ENCODE results near the gene CDKN1B.

CDKN1B gene

DNA sequence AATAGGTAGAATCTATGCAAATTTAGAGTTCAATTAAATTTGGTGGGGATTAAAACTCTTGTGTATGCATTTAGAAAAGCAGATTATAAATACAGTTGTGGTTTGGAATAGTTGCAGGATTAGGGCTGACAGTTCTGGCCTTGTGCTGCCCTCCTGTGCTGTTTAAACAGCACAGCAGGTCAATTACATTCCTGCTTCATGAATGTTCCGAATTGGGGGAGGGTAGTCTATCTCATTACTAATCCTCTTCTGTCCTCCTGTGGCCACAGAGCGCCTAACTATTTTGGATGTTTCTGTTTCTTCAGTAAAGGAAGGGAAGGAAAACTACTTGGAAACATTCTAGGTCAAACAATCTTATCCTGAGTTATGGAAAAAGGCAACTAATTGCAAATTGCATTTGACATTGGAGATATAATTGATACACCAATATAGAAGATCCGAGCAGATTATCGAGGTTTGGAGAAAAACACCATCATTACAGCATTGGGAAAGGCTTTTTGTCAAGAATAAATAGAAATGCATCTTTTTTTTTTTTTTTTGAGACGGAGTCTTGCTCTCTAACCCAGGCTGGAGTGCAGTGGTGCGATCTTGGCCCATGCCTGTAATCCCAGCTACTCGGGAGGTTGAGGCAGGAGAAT lies 12.5 kb upstream of the CDKN1B start:
- DNase-seq: peak in 1 of 2 experiments; percentile 12

DNA sequence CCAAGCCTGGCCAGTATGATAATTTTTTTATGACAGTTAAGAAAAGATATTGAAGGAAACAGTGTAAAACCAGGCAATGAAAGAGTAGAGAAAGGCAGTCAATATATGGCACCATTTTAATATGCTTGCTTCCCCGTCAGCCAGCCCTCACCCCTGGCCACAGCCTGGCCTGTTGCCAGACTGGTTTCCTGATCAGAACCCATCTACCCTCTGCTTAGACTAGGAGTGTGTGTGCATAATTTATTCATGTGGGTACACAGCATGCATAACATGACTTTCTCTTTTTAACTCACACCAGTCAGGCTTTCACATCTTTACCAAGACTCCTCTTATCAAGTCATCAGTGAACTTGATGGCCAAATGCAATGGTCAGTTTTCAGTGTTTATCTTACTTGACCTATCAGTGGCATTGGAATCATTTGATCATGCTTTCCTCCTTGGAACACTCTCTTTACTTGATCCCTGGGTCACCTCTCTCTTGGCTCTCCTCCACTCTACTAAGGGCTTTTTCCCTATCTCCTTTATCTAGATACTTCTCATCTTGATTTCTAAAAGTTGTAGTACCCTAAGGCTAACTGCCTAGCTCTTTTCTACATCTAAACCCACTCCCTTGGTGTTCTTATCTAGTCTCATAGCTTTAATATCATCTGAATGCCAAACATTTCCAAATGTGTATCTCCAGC lies 11.2 kb upstream of the CDKN1B start:
- peak; percentile 35 to 55 for DNase-seq

- DNase-seq: no peak
Observed at GRCh38 chr12:12713932-12714275, 3.3 kb upstream of the CDKN1B start.

- peak in 1 of 2 experiments; percentile 30 for DNase-seq
Observed at GRCh38 chr12:12714276-12715021, 2.7 kb upstream of the CDKN1B start.

- DNase-seq: no peak
Observed at GRCh38 chr12:12715128-12715458, 2.1 kb upstream of the CDKN1B start.

- peak in 1 of 2 experiments; percentile 31 for DNase-seq
Observed at GRCh38 chr12:12715459-12716150, 1.6 kb upstream of the CDKN1B start.

DNA sequence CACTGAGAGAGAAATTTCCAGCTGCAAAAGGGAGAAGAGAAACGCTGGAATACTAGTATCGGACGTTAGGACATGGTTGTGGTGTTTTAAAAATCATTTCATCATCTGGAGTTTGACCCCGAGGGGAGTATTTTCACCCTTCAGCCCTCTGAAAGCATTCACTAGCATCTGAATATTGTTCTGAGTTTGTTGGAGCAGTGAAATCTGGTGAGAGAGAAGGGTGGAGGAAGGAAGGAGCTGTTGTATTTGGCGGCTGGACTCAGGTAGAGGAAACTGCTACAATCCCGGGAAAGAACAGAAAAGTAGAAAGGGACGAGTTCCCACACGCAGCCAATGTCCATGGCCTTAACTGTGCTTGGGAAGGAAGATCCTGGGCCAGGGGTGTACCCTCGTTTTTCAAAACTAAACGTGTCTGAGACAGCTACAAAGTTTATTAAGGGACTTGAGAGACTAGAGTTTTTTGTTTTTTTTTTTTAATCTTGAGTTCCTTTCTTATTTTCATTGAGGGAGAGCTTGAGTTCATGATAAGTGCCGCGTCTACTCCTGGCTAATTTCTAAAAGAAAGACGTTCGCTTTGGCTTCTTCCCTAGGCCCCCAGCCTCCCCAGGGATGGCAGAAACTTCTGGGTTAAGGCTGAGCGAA lies 896 bp upstream of the CDKN1B start:
- DNase-seq: no peak

- DNase-seq: no peak
Observed at GRCh38 chr12:12717586-12718380, 615 bp downstream of the CDKN1B start.

GRCh38 chr12:12718381-12718759 lies 1.2 kb downstream of the CDKN1B start:
- no peak for DNase-seq

- no peak for DNase-seq
Observed at GRCh38 chr12:12718853-12719252, 1.7 kb downstream of the CDKN1B start.

DNA sequence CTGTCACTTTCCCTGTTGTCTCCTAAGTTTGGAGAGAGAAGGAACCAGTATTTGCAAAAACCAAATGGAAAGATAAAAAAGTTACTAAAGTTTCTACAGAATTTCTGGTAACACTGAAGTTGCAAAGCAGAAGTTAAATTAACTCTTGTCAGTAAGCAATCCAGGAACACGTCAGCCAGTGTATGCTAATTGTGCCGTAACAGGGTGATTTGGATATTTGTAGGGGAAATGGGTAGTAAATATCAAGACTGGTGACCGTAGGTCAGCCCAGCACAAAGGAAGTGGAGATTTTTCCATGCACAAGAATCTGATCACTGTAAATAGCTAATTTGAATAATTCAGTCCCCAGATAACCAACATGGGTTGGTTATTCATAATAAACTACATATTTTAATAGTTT lies 2.3 kb downstream of the CDKN1B start:
- DNase-seq: no peak

- no peak for DNase-seq
Observed at GRCh38 chr12:12720052-12720451, 2.9 kb downstream of the CDKN1B start.

DNA sequence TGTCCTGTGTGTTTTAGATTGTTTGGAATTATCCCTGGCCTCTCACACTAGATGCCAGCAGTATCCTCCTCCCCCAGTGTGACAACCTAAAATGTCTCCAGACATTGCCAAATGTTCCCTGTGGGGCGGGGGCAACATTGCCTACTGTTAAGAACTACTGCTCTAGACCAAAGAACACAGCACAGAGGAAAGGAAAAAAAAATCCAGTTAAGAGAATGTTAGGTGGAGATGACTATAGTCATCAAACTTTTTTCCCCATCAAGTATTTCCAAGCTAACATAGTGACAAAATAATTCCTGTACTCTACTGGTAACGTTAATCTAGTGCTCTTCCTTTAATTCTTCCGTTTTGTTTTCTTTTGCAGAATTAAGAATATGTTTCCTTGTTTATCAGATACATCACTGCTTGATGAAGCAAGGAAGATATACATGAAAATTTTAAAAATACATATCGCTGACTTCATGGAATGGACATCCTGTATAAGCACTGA lies 3.5 kb downstream of the CDKN1B start:
- no peak for DNase-seq

GRCh38 chr12:12721176-12721751 lies 4.1 kb downstream of the CDKN1B start:
- no peak for DNase-seq

- no peak for DNase-seq
Observed at GRCh38 chr12:12721814-12722434, 4.8 kb downstream of the CDKN1B start.

GRCh38 chr12:12722435-12723148 lies 5.4 kb downstream of the CDKN1B start:
- no peak for DNase-seq

DNA sequence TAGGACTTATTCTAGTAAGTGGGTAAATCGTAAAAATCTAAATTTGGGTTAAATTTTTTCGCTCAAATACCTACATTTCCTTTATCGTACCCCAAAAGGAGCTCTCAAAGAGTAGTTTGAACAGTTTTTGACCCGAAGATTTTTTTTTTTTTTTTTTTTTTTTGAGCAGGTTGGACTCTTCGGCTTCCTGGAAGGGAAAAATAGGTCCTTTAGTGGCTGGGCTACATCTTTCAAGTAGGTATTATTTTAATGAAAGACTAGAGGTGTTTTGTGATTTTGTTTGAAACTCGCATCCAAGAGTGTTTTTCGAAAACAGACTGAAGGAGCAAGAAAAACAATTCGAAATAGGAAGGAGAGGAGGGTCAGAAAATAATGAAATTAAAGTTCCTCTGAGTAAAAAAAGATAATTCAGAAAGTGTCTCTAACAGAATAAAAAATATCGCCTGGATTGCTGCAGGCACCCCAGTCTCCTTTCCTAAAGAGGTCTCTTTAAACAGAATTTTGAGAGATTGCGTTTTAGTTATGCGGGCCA lies 6.0 kb downstream of the CDKN1B start:
- DNase-seq: no peak

- DNase-seq: peak; percentile 24 to 46
Observed at GRCh38 chr12:12723681-12724420, 6.7 kb downstream of the CDKN1B start.

DNA sequence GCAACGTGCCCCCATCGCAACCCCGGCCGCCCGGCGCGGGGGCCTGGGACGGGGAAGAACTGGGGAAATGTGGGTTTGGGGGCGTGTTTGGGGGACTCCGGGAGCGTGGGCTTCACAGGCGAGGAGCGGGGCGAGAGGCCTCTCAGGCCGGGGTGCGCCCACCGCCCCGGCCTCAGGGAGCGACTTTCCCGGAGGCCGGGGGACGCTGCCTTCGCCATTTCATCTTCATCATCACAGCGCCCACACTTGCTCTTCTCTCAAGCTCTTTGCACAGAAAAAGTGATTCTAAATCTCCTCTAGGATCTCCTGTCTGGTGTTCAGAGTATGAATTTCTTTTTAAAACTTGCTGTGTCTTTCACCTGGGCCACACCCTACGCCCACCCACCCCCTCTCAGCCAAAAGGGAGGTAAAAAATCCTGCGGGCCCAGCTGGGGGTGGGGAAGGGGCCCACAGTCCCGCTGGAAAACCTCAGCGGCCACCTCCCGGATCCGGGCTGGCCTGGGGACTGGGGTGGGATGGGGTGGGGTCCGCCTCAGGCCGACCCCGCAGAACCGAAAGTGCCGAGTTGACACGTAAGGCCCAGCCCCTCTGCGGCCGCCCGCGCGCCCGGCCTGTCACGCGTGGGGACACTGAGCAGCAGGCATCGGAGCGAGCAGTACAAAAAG lies 7.4 kb downstream of the CDKN1B start:
- peak; percentile 27 to 36 for DNase-seq
